ENCODE results near the gene AKIRIN2. TPM values are rescaled to one million over a fixed set of nuclear protein-coding genes. Genes with fewer than 3 reads are reported as not detected.

AKIRIN2 gene
- total and polyA plus RNA-seq, 11 donors, result 15.2 to 54.7 (median 40.7) TPM

DNA sequence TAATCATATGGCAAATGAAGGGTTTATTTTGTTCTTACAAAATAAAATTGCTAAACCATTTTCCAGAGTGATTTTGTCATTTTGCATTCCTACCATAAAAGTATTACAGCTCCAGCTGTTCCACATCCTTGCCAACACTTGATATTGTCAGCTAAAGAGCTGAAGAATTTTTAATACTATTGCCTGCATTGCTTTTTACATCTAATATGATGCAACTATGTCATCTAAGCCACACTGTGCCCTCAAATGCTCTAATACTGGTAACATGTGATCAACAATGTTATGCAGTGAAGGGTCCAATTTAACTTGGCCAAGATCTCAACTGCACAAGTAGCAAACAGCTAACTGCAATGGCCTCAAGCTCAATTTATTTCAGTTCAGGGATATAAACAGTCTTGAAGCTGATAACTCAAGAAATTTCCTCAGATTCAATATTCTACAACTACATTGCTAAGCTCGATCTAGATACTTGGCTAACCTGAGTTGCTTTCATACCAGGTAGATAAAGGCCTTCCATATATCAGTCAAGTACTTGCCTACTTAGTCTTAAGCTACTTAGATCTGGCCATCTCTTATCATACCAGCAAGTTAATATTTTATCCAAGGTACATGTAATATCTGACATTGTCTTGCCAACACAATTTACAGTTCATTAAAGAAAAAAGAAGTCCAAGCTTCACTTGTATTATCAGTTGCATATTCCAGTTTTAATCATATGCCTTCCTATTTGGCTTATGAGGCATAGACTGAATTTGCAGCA is 17.0 kb downstream of the AKIRIN2 start:
- WGBS, 4 donors, result 84 to 100% (median 88%) methylated on average over 1 of the region's 1 CpG
- Histone ChIP-seq H3K4me3 (no peak overlapping the region), H3K27me3 (no peaks in the 10 kb centered on the region), H3K9me3 (no peaks in the 10 kb centered on the region), H3K27ac (peak overlapping the region in 1 of 12 donors; percentile 0), H3K36me3 (peaks cover 0 to 25% (median 6%) of the 10 kb centered on the region in 9 donors), H3K4me1 (peaks cover 0 to 82% (median 60%) of the 10 kb centered on the region in 12 donors)
- no peak for TF ChIP-seq POLR2A (IDR thresholded peaks at IDR 0.05)
- TF ChIP-seq, protein P1, sequence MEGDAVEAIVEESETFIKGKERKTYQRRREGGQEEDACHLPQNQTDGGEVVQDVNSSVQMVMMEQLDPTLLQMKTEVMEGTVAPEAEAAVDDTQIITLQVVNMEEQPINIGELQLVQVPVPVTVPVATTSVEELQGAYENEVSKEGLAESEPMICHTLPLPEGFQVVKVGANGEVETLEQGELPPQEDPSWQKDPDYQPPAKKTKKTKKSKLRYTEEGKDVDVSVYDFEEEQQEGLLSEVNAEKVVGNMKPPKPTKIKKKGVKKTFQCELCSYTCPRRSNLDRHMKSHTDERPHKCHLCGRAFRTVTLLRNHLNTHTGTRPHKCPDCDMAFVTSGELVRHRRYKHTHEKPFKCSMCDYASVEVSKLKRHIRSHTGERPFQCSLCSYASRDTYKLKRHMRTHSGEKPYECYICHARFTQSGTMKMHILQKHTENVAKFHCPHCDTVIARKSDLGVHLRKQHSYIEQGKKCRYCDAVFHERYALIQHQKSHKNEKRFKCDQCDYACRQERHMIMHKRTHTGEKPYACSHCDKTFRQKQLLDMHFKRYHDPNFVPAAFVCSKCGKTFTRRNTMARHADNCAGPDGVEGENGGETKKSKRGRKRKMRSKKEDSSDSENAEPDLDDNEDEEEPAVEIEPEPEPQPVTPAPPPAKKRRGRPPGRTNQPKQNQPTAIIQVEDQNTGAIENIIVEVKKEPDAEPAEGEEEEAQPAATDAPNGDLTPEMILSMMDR (IDR thresholded peaks at IDR 0.05), result no peak
- DNase-seq (no peak), ATAC-seq (no peak)
- intact Hi-C loops (cut with DNase I), result no loop called here

DNA sequence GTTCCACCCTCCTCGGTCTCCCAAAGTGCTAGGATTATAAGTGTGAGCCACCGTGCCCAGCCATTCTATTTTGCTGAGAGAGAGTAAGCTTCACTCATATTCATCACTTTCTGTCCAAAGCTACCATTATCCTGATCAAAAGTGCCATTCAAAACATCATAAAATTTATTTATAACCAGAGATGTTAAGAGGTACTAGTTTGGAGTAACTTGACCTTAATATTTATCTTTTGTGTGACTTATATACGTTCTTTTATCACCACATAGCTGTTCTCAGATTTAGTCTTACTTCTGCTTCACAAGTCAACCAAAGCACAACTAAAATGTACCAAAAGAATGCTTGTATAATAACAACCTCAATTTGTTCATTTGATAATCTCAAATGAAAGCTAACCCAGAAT is 18.1 kb downstream of the AKIRIN2 start:
- H3K4me1 ChIP-seq, result peaks cover 0 to 79% (median 52%) of the 10 kb centered on the region in 12 donors

DNA sequence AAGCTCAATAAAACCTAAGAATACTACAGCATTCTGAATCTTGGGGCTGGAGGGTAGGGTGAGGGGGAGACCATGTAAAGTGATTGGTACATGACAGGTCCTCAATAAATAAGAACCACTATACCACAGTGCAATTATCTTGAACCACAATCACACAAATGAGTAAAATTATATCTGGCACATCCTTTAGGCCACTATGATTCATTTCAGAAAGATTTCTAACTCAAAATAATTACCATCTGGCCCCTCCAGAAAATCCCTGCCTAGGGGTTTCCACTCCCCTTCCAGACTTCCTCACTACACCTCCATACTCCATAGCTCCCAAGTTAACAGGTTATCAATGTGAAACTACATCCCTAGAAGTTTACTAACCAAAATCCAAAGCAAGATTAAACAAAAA is 19.7 kb downstream of the AKIRIN2 start:
- TF ChIP-seq, protein P1 (IDR thresholded peaks at IDR 0.05), result no peak
- no peak for TF ChIP-seq POLR2A (IDR thresholded peaks at IDR 0.05)
- H3K36me3 ChIP-seq, result peaks cover 0 to 41% (median 31%) of the 10 kb centered on the region in 9 donors
- intact Hi-C loops (cut with DNase I), result no loop called here
- H3K4me1 ChIP-seq, result peaks cover 0 to 67% (median 43%) of the 10 kb centered on the region in 12 donors
- no peak overlapping the region for H3K27ac ChIP-seq
- H3K27me3 ChIP-seq, result no peaks in the 10 kb centered on the region
- ATAC-seq, result no peak
- no peak overlapping the region for H3K4me3 ChIP-seq
- DNase-seq, result no peak
- no peaks in the 10 kb centered on the region for H3K9me3 ChIP-seq

More for the DNA sequence above, 18.1 kb downstream of the AKIRIN2 start:
- Histone ChIP-seq H3K27ac (no peak overlapping the region), H3K9me3 (no peaks in the 10 kb centered on the region), H3K4me3 (no peak overlapping the region), H3K27me3 (no peaks in the 10 kb centered on the region), H3K36me3 (peaks cover 0 to 31% (median 15%) of the 10 kb centered on the region in 9 donors)
- intact Hi-C loops (cut with DNase I), result no loop called here
- ATAC-seq (no peak), DNase-seq (no peak)
- no peak for TF ChIP-seq POLR2A (IDR thresholded peaks at IDR 0.05)
- TF ChIP-seq, protein P1 (IDR thresholded peaks at IDR 0.05), result no peak
- whole genome bisulfite sequencing, 4 donors, result 78 to 83% (median 80%) methylated on average over 3 of the region's 3 CpGs

DNA sequence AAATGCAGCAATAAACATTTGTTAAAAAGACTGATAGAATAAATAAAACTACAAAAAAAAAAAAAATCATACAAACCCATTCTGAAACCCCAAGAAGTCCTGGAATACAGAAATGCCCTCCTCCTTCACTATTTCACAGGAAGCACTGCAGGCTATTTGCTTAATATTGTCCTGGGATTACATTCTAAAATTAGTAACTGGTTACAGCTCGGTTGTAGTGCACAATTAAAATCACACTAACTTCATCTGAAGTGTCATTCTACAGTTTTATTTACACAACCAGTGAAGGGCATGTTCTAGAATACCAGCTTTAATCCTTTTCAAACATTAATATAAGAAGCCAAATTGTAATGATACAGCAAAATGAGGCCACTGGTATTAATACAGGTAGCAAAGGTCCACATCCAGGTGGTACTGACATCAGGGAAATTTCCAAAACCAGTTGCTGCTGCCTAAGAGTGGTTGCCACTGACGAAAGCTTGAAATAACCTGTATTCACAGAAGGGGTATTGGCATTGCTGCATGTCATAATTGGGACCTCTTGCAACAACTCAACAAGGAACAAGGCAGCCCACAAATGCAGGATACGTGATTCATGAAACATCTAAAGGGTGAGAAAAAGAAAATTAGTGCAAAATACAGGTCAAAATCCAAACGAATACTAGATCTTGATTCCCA is 26.9 kb downstream of the AKIRIN2 start:
- Histone ChIP-seq H3K27me3 (no peaks in the 10 kb centered on the region), H3K27ac (no peak overlapping the region), H3K36me3 (peaks cover 0 to 94% (median 89%) of the 10 kb centered on the region in 9 donors), H3K4me1 (peaks cover 0 to 37% (median 7%) of the 10 kb centered on the region in 12 donors), H3K9me3 (no peaks in the 10 kb centered on the region), H3K4me3 (no peak overlapping the region)
- intact Hi-C loops (cut with DNase I), result no loop called here
- TF ChIP-seq, protein P1 (IDR thresholded peaks at IDR 0.05), result no peak
- TF ChIP-seq POLR2A (IDR thresholded peaks at IDR 0.05), result no peak
- DNase-seq, result no peak
- peak in 2 of 4 donors; percentile 35 to 43 for ATAC-seq
- 49 to 55% (median 55%) methylated on average over 4 of the region's 4 CpGs for WGBS, 4 donors
